ENCODE measurements around the gene HOOK2.
A peak's percentile ranks its signal among the peaks of the same experiment; 100 is the strongest.

HOOK2 gene

GRCh38 chr19:12793290-12794195, 18.2 kb upstream of the HOOK2 start:
- DNase-seq = peak; percentile 93 to 94

GRCh38 chr19:12792853-12793289, 17.5 kb upstream of the HOOK2 start:
- no peak for DNase-seq

GRCh38 chr19:12792051-12792852, 16.9 kb upstream of the HOOK2 start:
- DNase-seq = peak; percentile 67 to 76

GRCh38 chr19:12791345-12792050, 16.1 kb upstream of the HOOK2 start, which contains the start of gene JUNB:
Gene JUNB, plus strand, starts transcription at chr19:12791486. Its CDS starts 286 bp downstream, at chr19:12791772.
- peak; percentile 99 for DNase-seq

- peak; percentile 3 to 30 for DNase-seq
Measured at GRCh38 chr19:12790628-12791344, 15.4 kb upstream of the HOOK2 start.

- DNase-seq = peak; percentile 99
Measured at GRCh38 chr19:12789904-12790619, 14.7 kb upstream of the HOOK2 start.

GRCh38 chr19:12789098-12789903, 13.9 kb upstream of the HOOK2 start:
- DNase-seq = peak in 1 of 2 donors; percentile 26

- DNase-seq = peak; percentile 77 to 91
Measured at GRCh38 chr19:12788682-12789097, 13.3 kb upstream of the HOOK2 start.

GRCh38 chr19:12788042-12788681, 12.8 kb upstream of the HOOK2 start:
- DNase-seq = no peak

- DNase-seq = peak in 1 of 2 donors; percentile 22
Measured at GRCh38 chr19:12787458-12787857, 12.1 kb upstream of the HOOK2 start.

- DNase-seq = peak; percentile 36 to 70
Measured at GRCh38 chr19:12786952-12787351, 11.6 kb upstream of the HOOK2 start.

GRCh38 chr19:12786141-12786870, 11.0 kb upstream of the HOOK2 start:
- peak; percentile 97 to 99 for DNase-seq

- peak; percentile 85 to 87 for DNase-seq
Measured at GRCh38 chr19:12785431-12786031, 10.2 kb upstream of the HOOK2 start.

- peak; percentile 18 to 19 for DNase-seq
Measured at GRCh38 chr19:12784871-12785430, 9.6 kb upstream of the HOOK2 start.

GRCh38 chr19:12784394-12784870, 9.1 kb upstream of the HOOK2 start:
- peak in 1 of 2 donors; percentile 17 for DNase-seq

GRCh38 chr19:12783849-12784393, 8.6 kb upstream of the HOOK2 start:
- DNase-seq = peak; percentile 35 to 57

GRCh38 chr19:12783291-12783848, 8.0 kb upstream of the HOOK2 start:
- DNase-seq = no peak
